DOHH2 (cell line): ENCODE results near the gene PRRC2C.

Experiments
- H3F3A ChIP-seq: fragments of 200-600 bp; sonication (generic), shearing (Covaris generic); 2 replicates; pipeline ENCODE4 v1.6.0; 2016; ENCODE audit warnings: antibody characterized with exemption, mild to moderate bottlenecking; ENCODE audit not compliant: control insufficient read depth, insufficient read depth
- H3K27ac ChIP-seq: fragments of 200-600 bp; sonication (generic); 2 replicates; pipeline ENCODE4 v1.5.1; 2014; ENCODE audit warnings: low read depth, mild to moderate bottlenecking, low read length, moderate library complexity
- H3K27me3 ChIP-seq: fragments of 200-600 bp; sonication (generic); 2 replicates; pipeline ENCODE4 v1.6.1; 2014; ENCODE audit warnings: mild to moderate bottlenecking, low read length, mixed read lengths; ENCODE audit not compliant: control insufficient read depth
- H3K36me3 ChIP-seq: fragments of 200-600 bp; sonication (generic); 2 replicates; pipeline ENCODE4 v1.6.1; 2014; ENCODE audit warnings: mild to moderate bottlenecking, low read length, moderate library complexity, mixed read lengths; ENCODE audit not compliant: control insufficient read depth
- H3K4me1 ChIP-seq: fragments of 200-600 bp; sonication (generic); 2 replicates; pipeline ENCODE4 v1.6.1; 2014; ENCODE audit warnings: mild to moderate bottlenecking, low read length, mixed read lengths; ENCODE audit not compliant: control insufficient read depth
- H3K4me2 ChIP-seq: fragments of 200-600 bp; sonication (generic); 2 replicates; pipeline ENCODE4 v1.6.0; 2014; ENCODE audit warnings: mild to moderate bottlenecking, low read length, moderate library complexity
- H3K4me3 ChIP-seq: fragments of 200-600 bp; sonication (generic); 2 replicates; pipeline ENCODE4 v1.5.1; 2014; ENCODE audit warnings: mild to moderate bottlenecking, low read length, mixed read lengths
- H3K79me2 ChIP-seq: fragments of 200-600 bp; sonication (generic); 2 replicates; pipeline ENCODE4 v1.6.1; 2014; ENCODE audit warnings: mild to moderate bottlenecking, low read length, mixed read lengths; ENCODE audit not compliant: control insufficient read depth
- H3K9me2 ChIP-seq: fragments of 200-600 bp; sonication (generic); replicated peaks from 2 replicates; pipeline ENCODE4 v1.6.1; 2014; ENCODE audit warnings: mild to moderate bottlenecking, low read length, mixed read lengths; ENCODE audit not compliant: control insufficient read depth
- H3K9me3 ChIP-seq: fragments of 200-600 bp; sonication (generic); 2 replicates; pipeline ENCODE4 v1.6.1; 2014; ENCODE audit warnings: antibody characterized with exemption, low read length, mixed read lengths; ENCODE audit not compliant: control insufficient read depth, insufficient read depth
- H4K20me1 ChIP-seq: fragments of 200-600 bp; sonication (generic); 2 replicates; pipeline ENCODE4 v1.6.0; 2014; ENCODE audit warnings: low read depth, mild to moderate bottlenecking, antibody characterized with exemption, low read length, moderate library complexity; ENCODE audit not compliant: control insufficient read depth, insufficient read depth
- EZH2phosphoT487 ChIP-seq: fragments of 200-600 bp; sonication (generic); IDR thresholded peaks from 2 replicates; pipeline ENCODE4 v1.6.1; 2017; ENCODE audit warnings: borderline replicate concordance, mild to moderate bottlenecking, antibody characterized with exemption, low read length, moderate library complexity, mixed read lengths
- TF ChIP-seq, protein P1 (sequence below): fragments of 200-600 bp; sonication (generic); IDR thresholded peaks from one replicate; pipeline ENCODE4 v1.5.1; 2014; ENCODE audit warnings: antibody characterized with exemption, mild to moderate bottlenecking, low read depth, low read length; ENCODE audit not compliant: poor library complexity, severe bottlenecking

PRRC2C gene

DNA sequence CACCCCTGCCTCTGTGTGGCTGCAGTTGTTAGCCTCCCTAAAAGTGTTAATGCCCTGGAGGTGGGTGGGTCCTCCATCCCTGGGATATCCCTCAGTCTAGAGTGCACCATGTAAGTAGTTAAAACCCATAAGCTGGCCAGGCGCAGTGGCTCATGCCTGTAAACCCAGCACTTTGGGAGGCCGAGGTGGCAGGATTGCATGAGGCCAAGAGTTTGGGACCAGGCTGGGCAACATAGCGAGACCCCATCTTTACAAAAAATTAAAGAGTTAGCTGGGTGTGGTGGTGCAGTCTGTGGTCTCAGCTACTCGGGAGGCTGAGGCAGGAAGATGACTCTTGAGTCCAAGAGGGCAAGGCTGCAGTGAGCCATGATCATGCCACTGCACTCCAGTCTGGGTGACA lies 156.9 kb downstream of the PRRC2C start:
- H3K4me2 ChIP-seq: no peak overlapping the region
- H3K36me3 ChIP-seq: no peaks in the 10 kb centered on the region
- no peaks in the 10 kb centered on the region for H3K27me3 ChIP-seq
- H4K20me1 ChIP-seq: no peaks in the 10 kb centered on the region
- no peaks in the 10 kb centered on the region for H3K79me2 ChIP-seq
- H3F3A ChIP-seq: no peaks in the 10 kb centered on the region
- no peak overlapping the region for H3K4me3 ChIP-seq
- H3K4me1 ChIP-seq: no peaks in the 10 kb centered on the region
- no peaks in the 10 kb centered on the region for H3K9me2 ChIP-seq
- H3K27ac ChIP-seq: no peak overlapping the region
- H3K9me3 ChIP-seq: no peaks in the 10 kb centered on the region
- no peak for TF ChIP-seq EZH2phosphoT487
- TF ChIP-seq, protein P1, sequence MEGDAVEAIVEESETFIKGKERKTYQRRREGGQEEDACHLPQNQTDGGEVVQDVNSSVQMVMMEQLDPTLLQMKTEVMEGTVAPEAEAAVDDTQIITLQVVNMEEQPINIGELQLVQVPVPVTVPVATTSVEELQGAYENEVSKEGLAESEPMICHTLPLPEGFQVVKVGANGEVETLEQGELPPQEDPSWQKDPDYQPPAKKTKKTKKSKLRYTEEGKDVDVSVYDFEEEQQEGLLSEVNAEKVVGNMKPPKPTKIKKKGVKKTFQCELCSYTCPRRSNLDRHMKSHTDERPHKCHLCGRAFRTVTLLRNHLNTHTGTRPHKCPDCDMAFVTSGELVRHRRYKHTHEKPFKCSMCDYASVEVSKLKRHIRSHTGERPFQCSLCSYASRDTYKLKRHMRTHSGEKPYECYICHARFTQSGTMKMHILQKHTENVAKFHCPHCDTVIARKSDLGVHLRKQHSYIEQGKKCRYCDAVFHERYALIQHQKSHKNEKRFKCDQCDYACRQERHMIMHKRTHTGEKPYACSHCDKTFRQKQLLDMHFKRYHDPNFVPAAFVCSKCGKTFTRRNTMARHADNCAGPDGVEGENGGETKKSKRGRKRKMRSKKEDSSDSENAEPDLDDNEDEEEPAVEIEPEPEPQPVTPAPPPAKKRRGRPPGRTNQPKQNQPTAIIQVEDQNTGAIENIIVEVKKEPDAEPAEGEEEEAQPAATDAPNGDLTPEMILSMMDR: no peak
